Stimulated activated memory B cell treated with anti-CD40 and anti-IgM and Interleukin-4, amounts not matched to agents 10 μg/mL and 1 μg/mL and 100 μg/mL, for 72 hours (primary cell): ENCODE results near the gene RAI1.

Source experiments
- ATAC-seq: fragments of 150-1000 bp; cut with Tn5 transposase; 2 replicates; pipeline ENCODE4 v1.10.0; 2021
- H3K27ac Mint-ChIP-seq: one replicate; pipeline ENCODE4 v1.8.0; 2022; ENCODE audit warnings: mild to moderate bottlenecking, mixed read lengths
- H3K27me3 Mint-ChIP-seq: one replicate; pipeline ENCODE4 v1.8.0; 2022; ENCODE audit warnings: mixed read lengths
- H3K36me3 Mint-ChIP-seq: one replicate; pipeline ENCODE4 v1.8.0; 2022; ENCODE audit warnings: mixed read lengths
- H3K4me1 Mint-ChIP-seq: one replicate; pipeline ENCODE4 v1.8.0; 2022; ENCODE audit warnings: mixed read lengths
- H3K4me3 Mint-ChIP-seq: one replicate; pipeline ENCODE4 v1.8.0; 2022; ENCODE audit warnings: mild to moderate bottlenecking, moderate library complexity, mixed read lengths
- H3K9me3 Mint-ChIP-seq: one replicate; pipeline ENCODE4 v1.8.0; 2022; ENCODE audit warnings: mixed read lengths

RAI1 gene

DNA sequence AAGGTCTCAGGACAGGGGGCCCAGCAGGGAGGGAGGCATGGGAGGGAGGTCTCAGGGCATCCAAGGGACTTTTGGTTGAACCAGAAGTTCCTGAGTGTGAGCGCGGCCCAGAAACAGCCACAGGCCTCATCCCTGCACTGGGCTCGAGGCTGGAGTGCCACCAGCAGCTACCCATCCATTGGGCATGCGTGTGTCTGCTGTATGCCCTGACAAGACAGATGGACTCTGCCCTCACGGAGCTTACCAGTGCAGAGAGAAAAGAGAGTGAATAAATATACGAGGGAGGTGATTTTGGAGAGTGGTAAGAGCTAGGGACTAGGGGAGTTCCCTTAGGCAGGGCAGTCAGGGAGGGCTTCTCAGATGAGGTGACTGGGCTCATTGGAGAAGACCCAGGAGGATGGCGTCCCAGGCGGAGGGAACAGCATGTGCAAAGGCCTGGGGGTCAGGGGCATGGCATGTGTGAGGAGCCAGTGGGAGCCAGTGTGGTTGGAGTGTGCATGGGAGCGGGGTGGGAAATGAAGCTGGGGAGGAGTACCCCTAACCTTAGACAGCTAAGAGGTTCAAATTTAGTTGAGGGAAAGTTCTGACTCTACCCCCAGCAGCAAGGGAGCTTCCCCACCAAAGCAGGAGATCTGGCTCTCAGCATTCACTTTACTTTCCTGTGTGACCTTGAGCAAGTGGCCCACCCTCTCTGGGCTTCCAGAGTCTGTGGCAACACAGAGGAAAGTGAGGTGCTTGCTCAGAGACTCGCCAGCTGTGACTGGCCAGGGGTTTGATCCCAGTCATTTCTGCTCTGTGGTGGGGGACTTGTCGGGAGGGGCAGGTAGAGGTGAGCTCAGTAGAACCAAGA is 80.9 kb downstream of the RAI1 start:
- Mint-ChIP-seq H3K9me3 (no peaks in the 10 kb centered on the region), H3K27me3 (no peaks in the 10 kb centered on the region), H3K36me3 (peaks cover 11% of the 10 kb centered on the region), H3K4me1 (peaks cover 60% of the 10 kb centered on the region), H3K27ac (no peak overlapping the region), H3K4me3 (no peak overlapping the region)
- no peak for ATAC-seq

DNA sequence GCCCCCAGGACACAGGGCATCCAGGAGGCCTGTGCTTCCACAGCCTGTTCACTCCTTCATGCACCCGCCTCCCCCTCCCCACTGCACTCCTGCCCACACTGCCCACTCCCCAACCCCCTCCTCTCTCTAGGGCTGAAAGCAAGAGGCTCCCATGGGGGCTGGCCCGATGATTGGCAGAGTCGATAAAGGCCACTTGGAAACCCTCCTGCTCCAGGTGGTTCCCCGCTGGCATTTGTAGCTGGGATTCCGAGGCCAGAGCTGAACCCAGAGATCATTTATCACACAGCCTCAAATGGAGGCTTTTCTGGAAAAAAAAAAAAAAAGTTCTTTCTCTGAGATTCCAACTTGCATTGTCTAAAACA is 81.5 kb downstream of the RAI1 start:
- no peaks in the 10 kb centered on the region for H3K27me3 Mint-ChIP-seq
- H3K36me3 Mint-ChIP-seq = peaks cover 11% of the 10 kb centered on the region
- H3K4me3 Mint-ChIP-seq = no peak overlapping the region
- peaks cover 56% of the 10 kb centered on the region for H3K4me1 Mint-ChIP-seq
- no peaks in the 10 kb centered on the region for H3K9me3 Mint-ChIP-seq
- H3K27ac Mint-ChIP-seq = no peak overlapping the region
- ATAC-seq = no peak

DNA sequence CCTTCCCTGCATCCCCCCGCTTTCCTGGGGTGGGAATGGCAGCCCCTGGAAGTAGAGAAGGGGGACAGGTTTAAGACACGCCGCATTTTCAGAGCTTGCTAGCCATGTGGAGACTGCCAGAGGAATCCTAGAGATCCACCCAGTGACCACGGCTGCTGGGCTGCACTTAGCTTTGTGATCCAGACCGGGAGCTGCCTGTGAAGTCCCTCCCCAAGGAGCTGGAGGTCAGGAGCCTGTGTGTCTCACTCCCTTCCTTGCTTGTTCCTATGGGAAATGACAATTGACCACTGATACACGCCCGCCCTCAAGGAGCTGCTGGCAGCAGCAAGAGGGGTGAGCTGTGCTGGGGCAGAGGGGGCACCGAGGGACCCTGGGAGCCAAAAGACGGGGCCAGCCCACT is 81.9 kb downstream of the RAI1 start:
- Mint-ChIP-seq H3K27ac (no peak overlapping the region), H3K4me1 (peaks cover 51% of the 10 kb centered on the region), H3K27me3 (no peaks in the 10 kb centered on the region), H3K9me3 (no peaks in the 10 kb centered on the region), H3K4me3 (no peak overlapping the region), H3K36me3 (peaks cover 11% of the 10 kb centered on the region)
- no peak for ATAC-seq

DNA sequence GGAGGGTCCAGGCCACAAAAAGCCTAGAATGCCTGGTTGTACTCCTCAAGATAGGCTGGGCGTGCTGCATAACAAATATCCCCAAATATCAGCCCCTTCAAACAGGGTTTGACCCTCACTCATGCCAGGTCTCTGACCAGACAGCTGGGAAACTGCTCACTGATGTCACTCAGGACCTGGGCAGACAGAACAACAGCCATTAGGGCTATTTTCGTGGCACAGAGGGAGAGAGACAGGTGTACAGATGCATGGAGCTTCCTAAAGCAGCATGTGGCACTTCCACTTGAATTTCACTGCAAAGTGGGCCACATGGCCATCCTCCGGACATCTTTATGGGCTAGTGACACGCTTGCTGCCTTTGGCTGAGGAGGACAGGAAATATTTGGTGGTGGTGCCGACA is 82.5 kb downstream of the RAI1 start:
- Mint-ChIP-seq H3K4me1 (peaks cover 48% of the 10 kb centered on the region), H3K36me3 (peaks cover 11% of the 10 kb centered on the region), H3K27ac (no peak overlapping the region), H3K9me3 (no peaks in the 10 kb centered on the region), H3K4me3 (no peak overlapping the region), H3K27me3 (no peaks in the 10 kb centered on the region)
- no peak for ATAC-seq

DNA sequence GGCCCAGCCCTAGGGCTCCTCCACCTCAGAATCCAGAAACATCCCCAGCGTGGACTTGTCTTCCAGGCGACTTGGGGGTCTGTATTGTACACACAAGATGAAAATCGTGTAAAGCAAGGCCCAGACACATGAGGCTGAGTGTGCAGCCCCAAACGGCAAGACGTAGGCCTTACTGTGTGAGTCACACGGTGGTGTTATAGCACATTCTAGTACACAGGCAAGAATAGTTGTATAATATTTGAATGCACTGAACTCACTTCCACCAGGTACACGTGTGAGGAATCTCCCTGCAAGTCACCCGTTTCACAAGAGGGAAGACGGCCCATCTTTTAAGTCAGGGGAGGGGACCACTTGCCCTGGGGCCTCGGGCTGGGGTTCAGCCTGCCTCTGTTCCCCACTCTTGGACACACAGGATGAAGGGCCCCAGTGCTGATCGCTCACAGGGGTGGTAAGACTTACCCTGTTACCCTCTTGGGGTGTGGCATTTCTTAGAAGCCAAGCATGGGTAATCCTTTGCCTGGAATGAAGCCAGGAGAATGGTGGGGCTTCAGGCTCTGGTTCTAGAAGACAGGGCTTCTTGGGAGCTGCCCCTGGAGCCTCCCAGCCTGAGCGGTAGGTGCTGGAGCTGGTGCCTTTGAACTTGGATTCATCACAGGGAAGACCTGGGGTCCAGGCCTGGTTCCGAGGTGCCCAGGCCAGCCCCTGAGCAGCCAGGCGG is 84.3 kb downstream of the RAI1 start:
- ATAC-seq = peak; percentile 3
- peaks cover 50% of the 10 kb centered on the region for H3K4me1 Mint-ChIP-seq
- no peak overlapping the region for H3K4me3 Mint-ChIP-seq
- H3K36me3 Mint-ChIP-seq = peaks cover 5% of the 10 kb centered on the region
- H3K27me3 Mint-ChIP-seq = no peaks in the 10 kb centered on the region
- H3K27ac Mint-ChIP-seq = peak overlapping the region; percentile 97
- H3K9me3 Mint-ChIP-seq = no peaks in the 10 kb centered on the region

DNA sequence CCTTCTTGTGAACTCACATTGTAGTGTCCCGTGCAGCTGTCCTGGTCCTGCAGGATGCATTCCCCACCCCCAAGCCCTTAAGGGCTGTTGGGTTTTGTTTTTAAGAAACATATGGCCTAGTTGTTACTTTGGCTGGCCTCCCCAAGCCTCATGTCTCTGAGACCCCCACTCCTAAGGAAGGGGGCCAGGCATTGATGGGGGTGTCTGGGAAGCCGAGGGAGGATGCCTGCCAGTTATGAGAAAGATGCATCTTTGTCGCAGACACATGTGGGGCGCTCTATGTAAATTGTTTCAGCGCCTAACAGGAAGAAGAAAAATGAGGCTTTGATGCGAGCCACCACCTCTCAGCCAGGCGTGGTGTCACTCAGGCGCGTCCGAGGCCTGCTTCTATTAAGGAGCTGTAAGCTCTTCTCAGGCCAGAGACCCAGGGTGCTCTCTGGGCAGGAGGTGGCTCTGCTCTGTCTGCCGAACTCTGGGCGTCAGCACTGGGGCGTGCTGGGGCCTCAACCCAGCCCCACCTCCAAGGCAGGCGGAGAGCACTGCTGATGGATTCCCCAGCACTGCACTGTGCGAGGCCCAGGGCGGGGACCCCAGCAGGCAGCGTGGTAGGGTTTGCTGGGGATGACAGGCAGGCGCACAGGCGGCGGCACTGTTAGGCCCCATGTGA is 85.0 kb downstream of the RAI1 start:
- H3K27me3 Mint-ChIP-seq = no peaks in the 10 kb centered on the region
- H3K4me1 Mint-ChIP-seq = peaks cover 50% of the 10 kb centered on the region
- H3K36me3 Mint-ChIP-seq = peaks cover 5% of the 10 kb centered on the region
- H3K27ac Mint-ChIP-seq = peak overlapping the region; percentile 97
- H3K9me3 Mint-ChIP-seq = no peaks in the 10 kb centered on the region
- H3K4me3 Mint-ChIP-seq = peak overlapping the region; percentile 42
- ATAC-seq = peak; percentile 90

DNA sequence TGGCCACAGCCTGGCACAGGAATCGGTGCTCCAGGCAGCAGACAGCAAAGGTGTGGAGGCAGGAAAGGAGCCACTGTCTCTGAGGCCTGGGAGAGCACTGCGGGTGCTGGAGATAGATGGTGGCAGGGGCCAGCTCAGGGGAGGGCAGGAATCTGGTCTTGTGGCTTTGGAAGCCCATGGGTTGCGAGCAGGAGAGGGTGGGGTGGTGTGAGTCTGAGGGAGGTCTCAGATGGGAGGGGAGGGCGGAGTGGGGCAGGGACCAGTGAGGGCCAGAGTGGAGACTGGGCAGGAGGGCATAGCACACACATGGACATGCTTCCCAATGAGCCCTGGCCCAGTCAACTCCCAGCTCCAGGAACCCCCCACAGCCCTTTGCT is 85.5 kb downstream of the RAI1 start:
- ATAC-seq = no peak
- no peaks in the 10 kb centered on the region for H3K9me3 Mint-ChIP-seq
- H3K27ac Mint-ChIP-seq = peak overlapping the region; percentile 97
- peaks cover 50% of the 10 kb centered on the region for H3K4me1 Mint-ChIP-seq
- peaks cover 5% of the 10 kb centered on the region for H3K36me3 Mint-ChIP-seq
- H3K27me3 Mint-ChIP-seq = no peaks in the 10 kb centered on the region
- H3K4me3 Mint-ChIP-seq = peak overlapping the region; percentile 42

DNA sequence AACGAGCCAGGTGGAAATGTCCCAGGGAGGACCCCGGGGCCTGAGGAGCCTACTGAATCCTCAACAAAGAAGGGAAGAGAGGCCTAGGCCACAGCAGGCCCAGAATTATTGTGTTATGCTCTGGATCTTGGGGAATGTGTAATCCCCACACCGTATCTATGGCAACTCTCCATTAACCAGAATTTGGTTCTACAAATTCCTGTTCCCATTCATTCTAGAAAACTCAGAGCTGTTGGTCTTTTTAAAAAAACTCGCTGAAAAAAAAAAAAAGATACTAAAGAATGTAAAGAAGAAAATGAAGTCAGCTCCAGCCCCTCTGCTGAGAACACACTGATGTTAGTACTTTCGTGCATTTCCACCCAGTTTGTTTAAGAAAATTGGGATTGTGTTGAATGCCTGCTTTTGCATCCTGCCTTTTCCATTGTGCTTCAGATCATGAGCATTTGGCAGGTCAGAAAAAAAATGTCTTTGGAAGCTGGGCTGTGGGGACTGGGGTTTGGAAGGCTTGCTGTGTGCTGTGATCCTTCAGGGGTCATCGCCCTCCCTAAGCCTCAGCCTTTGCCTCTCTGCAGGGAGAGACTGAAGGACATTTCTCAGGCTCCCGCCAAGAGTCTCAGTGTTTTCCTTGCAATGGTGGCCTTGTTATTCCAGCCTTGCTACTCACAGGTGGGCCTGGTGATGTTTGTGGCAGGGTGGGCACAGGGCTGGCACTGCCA is 86.1 kb downstream of the RAI1 start:
- no peaks in the 10 kb centered on the region for H3K27me3 Mint-ChIP-seq

DNA sequence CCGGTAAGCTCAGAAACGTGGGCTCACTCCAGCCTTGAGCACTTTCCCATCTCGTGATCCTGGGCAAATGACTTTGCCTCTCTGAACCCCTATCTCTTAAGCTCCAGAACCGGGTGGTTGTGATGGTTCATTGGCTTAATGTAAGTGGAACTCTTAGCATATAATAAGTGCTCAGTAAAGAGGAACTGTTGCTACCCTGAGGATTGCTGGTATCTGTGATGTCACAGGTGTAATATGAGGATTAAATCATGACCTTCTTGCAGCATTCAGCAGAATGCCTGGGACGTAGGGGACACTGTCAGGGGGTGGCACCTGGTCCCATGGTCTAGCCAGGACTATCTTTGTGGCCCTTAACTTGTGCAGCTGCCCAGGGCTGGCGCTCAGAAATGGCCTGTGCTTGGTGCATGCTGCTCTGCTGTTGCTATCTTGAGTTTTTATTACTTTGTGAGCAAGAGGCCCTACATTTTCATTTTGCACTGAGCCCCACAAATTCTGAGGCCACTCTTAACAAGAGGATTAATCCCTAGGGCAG is 86.7 kb downstream of the RAI1 start:
- ATAC-seq = no peak
- Mint-ChIP-seq H3K9me3 (no peaks in the 10 kb centered on the region), H3K27ac (peak overlapping the region; percentile 97), H3K4me1 (peaks cover 60% of the 10 kb centered on the region), H3K36me3 (peaks cover 5% of the 10 kb centered on the region), H3K4me3 (no peak overlapping the region), H3K27me3 (no peaks in the 10 kb centered on the region)

More for the DNA sequence above, 86.1 kb downstream of the RAI1 start:
- Mint-ChIP-seq H3K9me3 (no peaks in the 10 kb centered on the region), H3K27ac (peak overlapping the region; percentile 97), H3K4me3 (no peak overlapping the region), H3K36me3 (peaks cover 5% of the 10 kb centered on the region), H3K4me1 (peaks cover 54% of the 10 kb centered on the region)
- no peak for ATAC-seq

DNA sequence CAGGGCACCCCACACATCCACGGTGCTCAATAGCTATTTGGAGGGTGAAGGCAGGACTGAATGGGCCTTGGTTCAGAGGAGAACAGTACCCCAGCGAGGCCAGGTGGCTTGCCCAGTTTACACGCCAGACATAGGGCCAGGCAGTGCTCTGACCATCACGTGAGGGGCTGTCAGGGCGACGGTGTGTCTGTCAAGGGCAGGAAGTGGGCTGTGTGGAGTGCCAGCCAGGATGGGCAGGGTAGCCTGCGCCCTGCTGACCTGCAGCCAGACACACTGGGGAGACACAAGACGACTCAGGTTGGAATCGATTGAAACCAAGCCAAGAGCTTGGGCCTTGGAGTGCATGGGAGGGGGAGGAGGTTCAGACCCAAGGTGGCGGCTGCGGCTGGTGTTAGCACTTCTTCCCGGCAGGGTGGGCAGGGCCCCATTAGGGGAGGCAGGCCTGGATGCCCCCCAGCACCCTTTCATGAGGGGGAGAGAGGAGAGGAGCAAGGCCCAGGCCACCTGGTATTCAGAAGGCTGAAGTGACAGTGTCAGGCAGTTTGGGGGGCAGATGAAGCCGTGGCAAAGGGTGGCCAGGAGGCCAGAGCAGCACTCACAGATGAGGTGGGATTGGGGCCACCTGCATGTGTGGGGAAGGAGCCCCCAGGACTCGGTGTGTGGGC is 87.3 kb downstream of the RAI1 start:
- Mint-ChIP-seq H3K9me3 (no peaks in the 10 kb centered on the region), H3K27ac (peak overlapping the region; percentile 15), H3K4me1 (peaks cover 56% of the 10 kb centered on the region), H3K27me3 (no peaks in the 10 kb centered on the region), H3K4me3 (no peak overlapping the region), H3K36me3 (peaks cover 5% of the 10 kb centered on the region)
- ATAC-seq = no peak

DNA sequence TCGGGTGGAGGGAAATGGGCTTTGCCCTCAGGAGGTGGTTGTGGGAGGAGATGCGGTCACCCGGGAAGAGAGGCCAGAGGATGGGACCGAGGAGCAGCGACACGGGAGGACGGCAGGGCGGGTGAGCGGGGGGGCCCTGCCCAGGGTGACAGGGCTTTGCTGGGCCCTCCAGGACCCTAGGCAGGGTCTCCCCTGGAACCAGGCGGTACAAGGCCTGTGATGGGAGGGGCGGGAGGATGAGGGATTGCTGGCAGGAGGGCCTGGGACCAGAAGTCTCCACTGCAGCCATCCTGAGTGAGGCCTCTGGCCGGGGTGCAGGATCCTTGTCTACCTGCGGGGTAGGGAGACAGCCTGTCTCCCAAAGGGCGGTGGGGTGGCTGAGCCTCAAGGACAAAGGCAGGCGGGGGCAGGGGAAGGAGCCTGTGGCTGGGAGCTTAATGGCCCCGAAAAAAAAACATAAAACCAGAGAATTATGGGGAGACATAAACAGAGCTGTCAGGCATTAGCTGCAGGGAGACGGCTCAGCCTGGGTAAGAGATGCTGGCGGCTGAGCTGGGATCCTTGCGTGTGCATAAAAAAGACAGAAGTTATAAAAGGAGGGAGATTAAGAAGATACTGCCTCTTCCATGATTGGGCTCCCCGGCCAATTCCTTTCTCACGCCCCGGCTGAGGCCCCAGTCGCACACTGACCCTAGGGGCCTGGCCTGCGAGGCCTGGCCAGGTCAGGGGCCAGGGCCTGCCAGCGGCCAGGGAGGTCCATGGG is 88.8 kb downstream of the RAI1 start:
- Mint-ChIP-seq H3K27ac (peak overlapping the region; percentile 15), H3K4me3 (no peak overlapping the region), H3K4me1 (peaks cover 45% of the 10 kb centered on the region), H3K27me3 (no peaks in the 10 kb centered on the region), H3K9me3 (no peaks in the 10 kb centered on the region), H3K36me3 (peaks cover 5% of the 10 kb centered on the region)
- no peak for ATAC-seq

DNA sequence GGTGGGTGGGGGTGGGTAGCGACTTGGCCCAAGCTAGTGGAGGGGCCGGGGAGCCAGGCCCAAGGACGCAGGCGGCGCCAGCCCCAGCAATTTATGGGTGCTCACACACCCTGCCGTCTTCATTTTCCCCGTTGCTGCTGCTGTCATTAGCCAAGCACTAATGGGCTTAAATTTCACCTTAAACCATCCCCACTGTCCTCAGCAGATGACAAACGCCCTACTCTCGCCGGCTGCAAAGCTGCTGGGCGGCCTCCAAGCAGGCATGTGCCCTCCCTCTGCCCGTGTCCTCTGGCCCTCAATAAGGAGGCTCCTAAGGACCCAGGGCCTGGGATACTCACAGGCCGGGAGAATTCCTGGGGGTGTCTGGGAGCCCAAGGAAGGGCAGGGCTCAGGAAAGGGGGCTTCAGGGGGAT is 89.4 kb downstream of the RAI1 start:
- Mint-ChIP-seq H3K4me1 (peaks cover 40% of the 10 kb centered on the region), H3K36me3 (peaks cover 5% of the 10 kb centered on the region), H3K4me3 (no peak overlapping the region), H3K27ac (no peak overlapping the region), H3K9me3 (no peaks in the 10 kb centered on the region), H3K27me3 (no peaks in the 10 kb centered on the region)
- no peak for ATAC-seq

DNA sequence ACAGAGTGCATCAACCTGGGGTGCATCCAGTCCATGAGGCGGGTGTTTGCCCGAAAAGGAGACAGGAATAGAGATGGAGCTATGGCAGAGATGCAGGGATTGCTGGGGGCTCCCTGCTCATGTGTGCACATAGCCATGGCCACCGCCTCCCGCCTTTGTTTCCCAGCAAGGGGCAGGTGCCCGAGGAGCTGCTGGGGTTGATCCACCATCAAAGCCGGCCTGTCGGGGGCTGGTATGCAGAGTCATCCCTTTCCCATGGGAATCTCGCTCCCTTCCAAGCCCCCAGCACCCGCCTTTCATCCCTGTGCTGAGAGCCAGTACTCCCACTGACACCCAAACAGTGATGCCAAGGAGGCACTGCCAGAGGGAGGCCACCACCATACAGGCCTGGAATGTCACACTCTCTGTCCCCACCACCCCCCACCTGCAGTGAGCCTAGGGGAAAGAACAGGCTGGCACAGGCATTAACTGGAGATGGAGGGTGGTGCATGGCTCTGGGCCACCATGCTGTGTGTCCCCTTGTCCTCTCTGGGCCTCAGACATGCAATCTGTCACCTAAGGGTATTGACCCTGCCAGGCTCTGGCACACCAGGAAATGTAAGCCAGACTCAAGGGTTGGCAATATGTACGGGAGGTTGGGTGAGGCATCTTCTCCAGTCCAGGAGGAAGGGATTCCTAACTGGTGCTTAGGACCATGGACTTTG is 90.4 kb downstream of the RAI1 start:
- no peak overlapping the region for H3K27ac Mint-ChIP-seq
- ATAC-seq = no peak
- no peaks in the 10 kb centered on the region for H3K27me3 Mint-ChIP-seq
- H3K9me3 Mint-ChIP-seq = no peaks in the 10 kb centered on the region
- peaks cover 29% of the 10 kb centered on the region for H3K4me1 Mint-ChIP-seq
- H3K36me3 Mint-ChIP-seq = peaks cover under 1% of the 10 kb centered on the region
- H3K4me3 Mint-ChIP-seq = no peak overlapping the region
